HL-60 (cell line): Measurements from ENCODE around the gene GALNT17.

Experiments
- CTCF ChIP-seq: IDR thresholded peaks from one replicate; pipeline ENCODE4 v1.5.1; 2011; ENCODE audit warnings: low read length, control low read depth, inconsistent platforms; ENCODE audit not compliant: insufficient read depth
- GABPA ChIP-seq: IDR thresholded peaks from 2 replicates; pipeline ENCODE4 v1.6.1; 2012; ENCODE audit warnings: low read depth
- POLR2AphosphoS5 ChIP-seq: IDR thresholded peaks from 2 replicates; pipeline ENCODE4 v1.6.1; 2012; ENCODE audit warnings: low read depth
- SPI1 ChIP-seq: IDR thresholded peaks from 2 replicates; pipeline ENCODE4 v1.6.1; 2012; ENCODE audit warnings: low read depth, mild to moderate bottlenecking, borderline replicate concordance
- TF ChIP-seq, protein P1 (sequence below): IDR thresholded peaks from 2 replicates; pipeline ENCODE4 v1.6.1; 2012; ENCODE audit warnings: low read depth; ENCODE audit not compliant: insufficient replicate concordance

- TF ChIP-seq CTCF (no peak), POLR2AphosphoS5 (no peak), GABPA (no peak), SPI1 (no peak)
- TF ChIP-seq, protein P1, sequence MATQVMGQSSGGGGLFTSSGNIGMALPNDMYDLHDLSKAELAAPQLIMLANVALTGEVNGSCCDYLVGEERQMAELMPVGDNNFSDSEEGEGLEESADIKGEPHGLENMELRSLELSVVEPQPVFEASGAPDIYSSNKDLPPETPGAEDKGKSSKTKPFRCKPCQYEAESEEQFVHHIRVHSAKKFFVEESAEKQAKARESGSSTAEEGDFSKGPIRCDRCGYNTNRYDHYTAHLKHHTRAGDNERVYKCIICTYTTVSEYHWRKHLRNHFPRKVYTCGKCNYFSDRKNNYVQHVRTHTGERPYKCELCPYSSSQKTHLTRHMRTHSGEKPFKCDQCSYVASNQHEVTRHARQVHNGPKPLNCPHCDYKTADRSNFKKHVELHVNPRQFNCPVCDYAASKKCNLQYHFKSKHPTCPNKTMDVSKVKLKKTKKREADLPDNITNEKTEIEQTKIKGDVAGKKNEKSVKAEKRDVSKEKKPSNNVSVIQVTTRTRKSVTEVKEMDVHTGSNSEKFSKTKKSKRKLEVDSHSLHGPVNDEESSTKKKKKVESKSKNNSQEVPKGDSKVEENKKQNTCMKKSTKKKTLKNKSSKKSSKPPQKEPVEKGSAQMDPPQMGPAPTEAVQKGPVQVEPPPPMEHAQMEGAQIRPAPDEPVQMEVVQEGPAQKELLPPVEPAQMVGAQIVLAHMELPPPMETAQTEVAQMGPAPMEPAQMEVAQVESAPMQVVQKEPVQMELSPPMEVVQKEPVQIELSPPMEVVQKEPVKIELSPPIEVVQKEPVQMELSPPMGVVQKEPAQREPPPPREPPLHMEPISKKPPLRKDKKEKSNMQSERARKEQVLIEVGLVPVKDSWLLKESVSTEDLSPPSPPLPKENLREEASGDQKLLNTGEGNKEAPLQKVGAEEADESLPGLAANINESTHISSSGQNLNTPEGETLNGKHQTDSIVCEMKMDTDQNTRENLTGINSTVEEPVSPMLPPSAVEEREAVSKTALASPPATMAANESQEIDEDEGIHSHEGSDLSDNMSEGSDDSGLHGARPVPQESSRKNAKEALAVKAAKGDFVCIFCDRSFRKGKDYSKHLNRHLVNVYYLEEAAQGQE: no peak
Measured at GRCh38 chr7:71301167-71301566, 169.2 kb downstream of the GALNT17 start.
